ENCODE data around the gene VPS39. TPM values are rescaled to one million over a fixed set of nuclear protein-coding genes. Genes with fewer than 3 reads are reported as not detected.

VPS39 gene, protein sequence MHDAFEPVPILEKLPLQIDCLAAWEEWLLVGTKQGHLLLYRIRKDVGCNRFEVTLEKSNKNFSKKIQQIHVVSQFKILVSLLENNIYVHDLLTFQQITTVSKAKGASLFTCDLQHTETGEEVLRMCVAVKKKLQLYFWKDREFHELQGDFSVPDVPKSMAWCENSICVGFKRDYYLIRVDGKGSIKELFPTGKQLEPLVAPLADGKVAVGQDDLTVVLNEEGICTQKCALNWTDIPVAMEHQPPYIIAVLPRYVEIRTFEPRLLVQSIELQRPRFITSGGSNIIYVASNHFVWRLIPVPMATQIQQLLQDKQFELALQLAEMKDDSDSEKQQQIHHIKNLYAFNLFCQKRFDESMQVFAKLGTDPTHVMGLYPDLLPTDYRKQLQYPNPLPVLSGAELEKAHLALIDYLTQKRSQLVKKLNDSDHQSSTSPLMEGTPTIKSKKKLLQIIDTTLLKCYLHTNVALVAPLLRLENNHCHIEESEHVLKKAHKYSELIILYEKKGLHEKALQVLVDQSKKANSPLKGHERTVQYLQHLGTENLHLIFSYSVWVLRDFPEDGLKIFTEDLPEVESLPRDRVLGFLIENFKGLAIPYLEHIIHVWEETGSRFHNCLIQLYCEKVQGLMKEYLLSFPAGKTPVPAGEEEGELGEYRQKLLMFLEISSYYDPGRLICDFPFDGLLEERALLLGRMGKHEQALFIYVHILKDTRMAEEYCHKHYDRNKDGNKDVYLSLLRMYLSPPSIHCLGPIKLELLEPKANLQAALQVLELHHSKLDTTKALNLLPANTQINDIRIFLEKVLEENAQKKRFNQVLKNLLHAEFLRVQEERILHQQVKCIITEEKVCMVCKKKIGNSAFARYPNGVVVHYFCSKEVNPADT
- total RNA-seq: 15.2 and 24.7 TPM in 2 replicates

GRCh38 chr15:42207674-42208579 is at the start of gene VPS39:
Gene VPS39, minus strand, starts transcription at chr15:42208304. Its CDS starts 151 bp downstream, at chr15:42208153.

GRCh38 chr15:42156243-42156922 is 51.7 kb downstream of the VPS39 start, which contains the start of gene PLA2G4F:
Gene PLA2G4F, minus strand, starts transcription at chr15:42156636. Its CDS starts 87 bp downstream, at chr15:42156549.

Other genes starting within 250 kb of the VPS39 start
- 40.3 and 41.4 TPM in 2 replicates for gene EHD4, start 235.7 kb downstream of the VPS39 start, total RNA-seq
- gene PLA2G4E, start 187.3 kb downstream of the VPS39 start, total RNA-seq: 0.27 and 0.39 TPM in 2 replicates
- gene PLA2G4D, start 113.7 kb downstream of the VPS39 start, total RNA-seq: 0.08 TPM in 1 of 2 replicates, not detected in the other
- 0.46 and 1.9 TPM in 2 replicates for gene PLA2G4F, start 51.7 kb downstream of the VPS39 start, total RNA-seq
- gene GANC, start 64.9 kb upstream of the VPS39 start, total RNA-seq: 13.2 and 28.3 TPM in 2 replicates
- gene TMEM87A, start 65.1 kb upstream of the VPS39 start, total RNA-seq: 45.6 and 56.5 TPM in 2 replicates
- 0.99 and 1.6 TPM in 2 replicates for gene CAPN3, start 151.2 kb upstream of the VPS39 start, total RNA-seq

Measured in hair follicular keratinocyte (primary cell).